Kidney (tissue), 14 donors: ENCODE measurements around the gene ANKRD66. TPM values are rescaled to one million over a fixed set of nuclear protein-coding genes. Genes with fewer than 3 reads are reported as not detected.

Source experiments
- DNase-seq, 5 donors: peaks; one replicate each; pipeline ENCODE4 v3.0.0-alpha.2; 2013 to 2020
- FAIRE-seq: peaks from 2 replicates; lab custom pipeline; 2012; peaks lifted over from hg19 to GRCh38; lab: Jason Lieb, UNC
- H3K27ac ChIP-seq, 2 donors: one replicate each; pipeline ENCODE4 v1.7.0; 2013; ENCODE audit warnings: low read depth in 2 of 2, low read length in 2 of 2, inconsistent platforms in 1 of 2
- H3K27me3 ChIP-seq: one replicate; pipeline ENCODE4 v1.7.1; 2013; ENCODE audit warnings: low read length, inconsistent platforms; ENCODE audit not compliant: control insufficient read depth, insufficient read depth
- H3K36me3 ChIP-seq, 3 donors: one replicate each; pipeline versions ENCODE4 v1.7.0 to v1.7.1; 2013; ENCODE audit warnings: low read length in 3 of 3, control low read depth in 1 of 3, inconsistent platforms in 1 of 3; ENCODE audit not compliant: insufficient read depth in 3 of 3, control insufficient read depth in 2 of 3
- H3K4me1 ChIP-seq, 3 donors: one replicate each; pipeline versions ENCODE4 v1.7.0 to v1.7.1; 2013; ENCODE audit warnings: low read length in 3 of 3, inconsistent platforms in 1 of 3, low read depth in 1 of 3; ENCODE audit not compliant: control insufficient read depth in 2 of 3, insufficient read depth in 2 of 3
- H3K4me3 ChIP-seq, 3 donors: one replicate each; pipeline versions ENCODE4 v1.7.0 to v1.8.1; 2013; ENCODE audit warnings: low read length in 3 of 3, control low read depth in 1 of 3, inconsistent platforms in 1 of 3
- H3K9ac ChIP-seq, 3 donors: one replicate each; pipeline versions ENCODE4 v1.7.0 to v1.7.1; 2013; ENCODE audit warnings: low read length in 3 of 3, control low read depth in 1 of 3, inconsistent platforms in 1 of 3
- H3K9me3 ChIP-seq, 3 donors: one replicate each; pipeline versions ENCODE4 v1.7.0 to v1.7.1; 2013; ENCODE audit warnings: low read length in 3 of 3, control low read depth in 1 of 3, inconsistent platforms in 1 of 3; ENCODE audit not compliant: control insufficient read depth in 2 of 3, insufficient read depth in 1 of 3
- intact Hi-C: fragments of 100-400 bp; cut with DNase I; formaldehyde crosslinking; loops from one replicate; pipeline ENCODE4 v1.11.1; 2022
- polyA plus RNA-seq: library from polyadenylated mRNA; stranded (reverse); fragments of 350-450 nt; fragmentation: Illumina TruSeq; extraction: RNeasy Lipid Tissue Mini Kit (QIAGEN cat#74804); gene quantifications from one replicate; pipeline ENCODE4 v1.2.3, GENCODE V29; 2014; ENCODE audit warnings: low read depth, low replicate concordance; ENCODE audit not compliant: insufficient read depth
- total RNA-seq: library from RNA; stranded (reverse); fragmentation: NEBNext Ultra II Directional; extraction: Animal tissue kit (Norgen Biotek cat#: 25700); gene quantifications from one replicate; pipeline ENCODE4 v1.2.1, GENCODE V29; 2021
- TF ChIP-seq, protein P1 (sequence below): IDR thresholded peaks from 3 replicates; pipeline ENCODE4 v1.5.1; 2012; ENCODE audit warnings: mild to moderate bottlenecking, moderate library complexity, borderline replicate concordance; ENCODE audit not compliant: insufficient read depth; ENCODE audit errors: extremely low read depth
- donor health status: control.
- donor health status: control.
- donor health status: control.
- donor health status: control.
- donor health status: control.
- donor health status: DM: yes; HTN: yes; CAD: no.
- donor health status: Normal renal cell carcinoma (clear cell type).

Gene ANKRD66
- total and polyA plus RNA-seq, 2 donors from 2014 or later: not detected

GRCh38 chr6:46799657-46800056 lies 52.9 kb downstream of the ANKRD66 start:
- intact Hi-C loops: no loop called here
- TF ChIP-seq, protein P1, sequence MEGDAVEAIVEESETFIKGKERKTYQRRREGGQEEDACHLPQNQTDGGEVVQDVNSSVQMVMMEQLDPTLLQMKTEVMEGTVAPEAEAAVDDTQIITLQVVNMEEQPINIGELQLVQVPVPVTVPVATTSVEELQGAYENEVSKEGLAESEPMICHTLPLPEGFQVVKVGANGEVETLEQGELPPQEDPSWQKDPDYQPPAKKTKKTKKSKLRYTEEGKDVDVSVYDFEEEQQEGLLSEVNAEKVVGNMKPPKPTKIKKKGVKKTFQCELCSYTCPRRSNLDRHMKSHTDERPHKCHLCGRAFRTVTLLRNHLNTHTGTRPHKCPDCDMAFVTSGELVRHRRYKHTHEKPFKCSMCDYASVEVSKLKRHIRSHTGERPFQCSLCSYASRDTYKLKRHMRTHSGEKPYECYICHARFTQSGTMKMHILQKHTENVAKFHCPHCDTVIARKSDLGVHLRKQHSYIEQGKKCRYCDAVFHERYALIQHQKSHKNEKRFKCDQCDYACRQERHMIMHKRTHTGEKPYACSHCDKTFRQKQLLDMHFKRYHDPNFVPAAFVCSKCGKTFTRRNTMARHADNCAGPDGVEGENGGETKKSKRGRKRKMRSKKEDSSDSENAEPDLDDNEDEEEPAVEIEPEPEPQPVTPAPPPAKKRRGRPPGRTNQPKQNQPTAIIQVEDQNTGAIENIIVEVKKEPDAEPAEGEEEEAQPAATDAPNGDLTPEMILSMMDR: no peak
- FAIRE-seq: no peak
- Histone ChIP-seq H3K4me3 (no peak overlapping the region), H3K36me3 (no peaks in the 10 kb centered on the region), H3K27ac (no peak overlapping the region), H3K9ac (no peak overlapping the region), H3K4me1 (no peaks in the 10 kb centered on the region), H3K27me3 (no peaks in the 10 kb centered on the region), H3K9me3 (no peaks in the 10 kb centered on the region)
- no peak for DNase-seq

DNA sequence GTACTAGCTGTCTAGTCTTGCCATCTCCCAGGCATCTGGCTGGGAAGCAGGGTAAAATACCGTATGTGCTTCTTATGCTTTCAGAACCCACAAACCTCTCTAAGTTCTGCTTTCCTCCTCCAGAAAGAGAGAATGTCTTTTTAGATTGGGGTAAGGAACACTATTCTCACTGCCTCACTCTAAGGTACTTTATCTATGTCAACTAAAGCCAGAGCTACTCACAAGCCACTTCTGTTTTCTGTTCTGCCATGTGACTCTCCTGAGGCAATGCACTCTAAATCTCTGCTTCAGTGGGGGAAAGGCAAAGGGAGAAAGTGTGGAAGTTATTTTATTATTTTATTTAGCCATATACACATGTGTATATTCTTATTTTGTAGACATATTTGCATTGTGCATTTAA lies 62.1 kb downstream of the ANKRD66 start:
- H3K9me3 ChIP-seq: no peaks in the 10 kb centered on the region
- TF ChIP-seq, protein P1: no peak
- no peak overlapping the region for H3K4me3 ChIP-seq
- intact Hi-C loops: no loop called here
- no peaks in the 10 kb centered on the region for H3K36me3 ChIP-seq
- H3K4me1 ChIP-seq: no peaks in the 10 kb centered on the region
- H3K9ac ChIP-seq: no peak overlapping the region
- H3K27me3 ChIP-seq: no peaks in the 10 kb centered on the region
- FAIRE-seq (no peak), DNase-seq (no peak)
- no peak overlapping the region for H3K27ac ChIP-seq

Other genes starting within 250 kb of the ANKRD66 start
- gene CYP39A1, start 94.1 kb upstream of the ANKRD66 start, total RNA-seq: 6.0 TPM
- gene CYP39A1, start 94.1 kb upstream of the ANKRD66 start, polyA plus RNA-seq: 8.7 TPM
- gene SLC25A27, start 94.0 kb upstream of the ANKRD66 start, total RNA-seq: 22.6 TPM
- gene SLC25A27, start 94.0 kb upstream of the ANKRD66 start, polyA plus RNA-seq: 19.1 TPM
- 0.47 TPM for gene TDRD6, start 59.0 kb upstream of the ANKRD66 start, total RNA-seq
- 0.84 TPM for gene TDRD6, start 59.0 kb upstream of the ANKRD66 start, polyA plus RNA-seq
- gene PLA2G7, start 11.6 kb upstream of the ANKRD66 start, total RNA-seq: 1.9 TPM
- not detected for gene PLA2G7, start 11.6 kb upstream of the ANKRD66 start, polyA plus RNA-seq
- 0.09 TPM for gene MEP1A, start 46.5 kb downstream of the ANKRD66 start, total RNA-seq
- 0.13 TPM for gene MEP1A, start 46.5 kb downstream of the ANKRD66 start, polyA plus RNA-seq
- gene ADGRF5, start 175.0 kb downstream of the ANKRD66 start, total RNA-seq: 51.7 TPM
- gene ADGRF5, start 175.0 kb downstream of the ANKRD66 start, polyA plus RNA-seq: 44.1 TPM